HG02571 (cell line): ENCODE results near the gene FBXO31.
A peak's percentile ranks its signal among the peaks of the same experiment; 100 is the strongest.

Experiments
- ATAC-seq: cut with Tn5 transposase; IDR thresholded peaks from one replicate; pipeline ENCODE4 v1.9.1; 2021; ENCODE audit warnings: mild to moderate bottlenecking, moderate library complexity; ENCODE audit not compliant: unreplicated experiment

FBXO31 gene

GRCh38 chr16:87316923-87317749 lies 66.4 kb downstream of the FBXO31 start, which contains the start of gene C16orf95:
C16orf95 (minus strand) TSS chr16:87317392; CDS start chr16:87317242, 150 bp downstream.
- peak; percentile 95 for ATAC-seq

DNA sequence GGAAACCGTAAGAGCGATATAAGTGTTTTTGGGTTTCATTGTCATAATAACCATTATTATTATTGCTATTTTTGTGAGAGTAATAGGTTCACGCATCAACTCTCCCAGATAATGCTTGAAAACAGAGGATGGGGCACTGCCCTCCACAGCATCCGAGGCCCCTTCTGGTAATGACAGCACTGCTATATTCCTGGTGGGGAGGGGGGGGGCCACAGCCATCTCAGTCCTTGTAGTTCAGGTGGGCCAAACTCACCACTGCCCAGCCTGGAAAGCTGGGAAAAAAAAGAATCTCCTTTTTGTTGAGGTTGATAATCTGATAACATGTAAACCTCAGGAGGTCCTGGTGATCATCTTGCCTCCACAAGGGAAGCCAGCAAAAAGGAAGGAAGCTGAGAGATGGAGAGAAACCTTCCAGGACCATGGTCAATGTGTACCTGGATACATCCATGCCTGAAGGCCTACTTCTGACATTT lies 67.1 kb downstream of the FBXO31 start:
- ATAC-seq, result no peak

DNA sequence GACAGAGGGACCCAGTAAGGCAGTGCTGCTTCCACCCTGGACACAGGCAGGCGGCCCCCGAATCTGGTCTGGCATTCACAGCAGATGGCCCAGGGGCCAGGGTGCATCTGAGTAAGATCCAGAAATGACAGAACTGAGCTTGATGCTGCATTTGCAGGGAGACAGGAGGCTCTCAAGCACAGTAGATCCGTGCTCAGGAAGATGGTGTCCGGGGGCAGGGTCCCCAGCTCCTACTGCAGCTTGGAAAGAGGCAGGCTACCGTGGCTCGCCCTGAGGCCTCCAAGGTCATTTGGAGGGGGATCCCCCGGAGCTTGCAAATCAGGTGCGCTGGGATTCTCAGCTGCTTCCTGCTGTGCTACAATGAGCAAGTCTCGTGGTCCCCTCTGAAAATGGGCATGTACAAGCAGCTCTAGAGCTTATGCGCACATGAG lies 68.6 kb downstream of the FBXO31 start:
- ATAC-seq, result no peak

GRCh38 chr16:87312008-87312407 lies 71.6 kb downstream of the FBXO31 start:
- ATAC-seq, result no peak

DNA sequence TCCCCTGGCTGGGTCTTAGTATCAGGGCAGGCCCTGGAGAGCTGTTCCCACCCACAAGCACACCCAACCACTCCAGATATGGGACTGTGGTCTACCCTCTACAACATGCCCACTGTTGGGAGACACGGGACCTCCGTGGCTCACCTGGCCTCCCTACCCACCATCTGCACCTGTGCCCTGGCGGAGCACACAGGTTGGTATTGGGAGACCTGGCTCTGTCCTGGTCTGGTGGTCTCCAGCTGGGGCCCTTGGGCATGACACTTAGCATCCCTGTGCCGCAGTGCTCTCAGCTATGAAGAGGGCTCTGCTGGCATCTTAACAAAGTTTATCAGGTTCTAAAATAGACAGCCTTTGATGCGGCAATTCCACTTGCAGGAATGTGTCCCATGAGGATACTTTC lies 72.2 kb downstream of the FBXO31 start:
- ATAC-seq, result no peak

GRCh38 chr16:87310610-87311009 lies 73.0 kb downstream of the FBXO31 start:
- no peak for ATAC-seq

DNA sequence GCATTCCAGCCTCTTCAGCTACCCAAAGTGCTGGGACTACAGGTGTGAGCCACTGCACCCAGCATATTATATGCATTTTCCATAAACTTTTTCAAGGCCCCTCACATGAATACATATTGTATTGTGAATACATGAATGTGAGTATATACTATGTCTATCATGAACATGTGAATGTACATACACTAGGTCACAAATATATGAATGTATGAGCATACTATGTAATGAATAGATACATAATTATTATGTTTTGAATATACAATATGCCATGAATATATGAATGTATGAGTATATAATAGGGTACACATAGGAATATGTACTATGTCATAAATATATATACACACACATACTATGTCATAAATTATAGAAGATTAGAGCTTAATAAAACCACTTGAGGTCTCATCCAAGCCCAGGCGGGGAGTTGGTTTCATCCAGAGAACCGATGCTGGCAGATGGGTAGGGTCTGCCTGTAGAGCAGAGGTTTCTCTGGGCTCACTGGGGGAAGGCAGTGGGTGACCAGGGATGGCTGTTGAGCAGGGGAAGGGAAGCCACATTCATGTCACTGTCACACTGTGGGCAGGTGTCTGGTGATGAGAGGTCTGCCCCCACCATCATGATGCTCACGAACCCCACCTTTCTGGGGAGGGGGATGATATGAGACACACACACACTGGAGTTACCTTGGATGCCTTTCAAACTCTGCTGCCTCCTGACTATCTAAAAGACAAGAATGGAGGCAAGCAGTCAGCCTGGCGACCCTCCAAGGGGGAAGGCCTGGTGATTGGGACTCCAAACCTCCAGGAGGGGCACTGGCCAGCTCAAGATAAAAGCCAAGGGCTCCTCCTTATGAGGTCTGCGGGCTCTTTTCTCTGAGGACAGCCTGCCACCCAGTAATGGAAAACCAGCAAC lies 73.7 kb downstream of the FBXO31 start:
- no peak for ATAC-seq

DNA sequence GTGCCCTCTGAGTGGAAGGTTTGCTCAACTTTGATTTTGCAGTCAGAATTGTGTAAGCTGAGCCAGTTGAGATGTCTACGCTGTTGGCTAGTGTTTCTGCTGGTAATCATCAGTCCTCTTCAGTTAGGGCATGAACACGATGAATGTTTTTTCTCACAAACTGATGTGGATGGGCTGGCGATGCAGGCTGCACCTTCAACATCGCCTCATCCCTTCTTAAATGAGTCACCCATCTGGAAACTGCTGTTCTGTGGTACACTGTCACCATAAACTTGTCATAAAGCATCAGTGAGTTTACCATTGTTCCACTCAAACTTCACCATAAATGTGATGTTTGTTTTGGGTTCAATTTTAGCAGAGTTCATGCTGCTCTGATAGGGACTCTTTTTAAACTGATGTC lies 74.8 kb downstream of the FBXO31 start:
- no peak for ATAC-seq

DNA sequence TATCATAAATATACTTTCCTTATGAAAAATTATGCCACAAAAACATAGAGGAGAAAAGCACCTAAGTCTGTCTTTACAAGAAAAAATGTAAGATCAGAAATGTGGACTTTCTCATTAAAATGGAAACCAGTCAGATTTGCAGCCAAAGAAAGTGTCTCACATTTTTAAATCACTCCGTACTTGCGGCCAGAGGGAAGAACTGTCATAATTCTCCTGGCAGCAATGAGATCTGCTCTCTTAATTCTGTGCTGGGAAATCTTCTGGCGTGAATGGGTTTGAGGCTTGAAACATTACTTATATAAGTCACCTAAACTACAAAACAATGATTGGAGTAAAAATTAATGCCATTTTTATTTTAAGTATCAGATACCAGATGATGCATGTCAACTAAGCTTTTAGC lies 77.1 kb downstream of the FBXO31 start:
- ATAC-seq, result no peak

DNA sequence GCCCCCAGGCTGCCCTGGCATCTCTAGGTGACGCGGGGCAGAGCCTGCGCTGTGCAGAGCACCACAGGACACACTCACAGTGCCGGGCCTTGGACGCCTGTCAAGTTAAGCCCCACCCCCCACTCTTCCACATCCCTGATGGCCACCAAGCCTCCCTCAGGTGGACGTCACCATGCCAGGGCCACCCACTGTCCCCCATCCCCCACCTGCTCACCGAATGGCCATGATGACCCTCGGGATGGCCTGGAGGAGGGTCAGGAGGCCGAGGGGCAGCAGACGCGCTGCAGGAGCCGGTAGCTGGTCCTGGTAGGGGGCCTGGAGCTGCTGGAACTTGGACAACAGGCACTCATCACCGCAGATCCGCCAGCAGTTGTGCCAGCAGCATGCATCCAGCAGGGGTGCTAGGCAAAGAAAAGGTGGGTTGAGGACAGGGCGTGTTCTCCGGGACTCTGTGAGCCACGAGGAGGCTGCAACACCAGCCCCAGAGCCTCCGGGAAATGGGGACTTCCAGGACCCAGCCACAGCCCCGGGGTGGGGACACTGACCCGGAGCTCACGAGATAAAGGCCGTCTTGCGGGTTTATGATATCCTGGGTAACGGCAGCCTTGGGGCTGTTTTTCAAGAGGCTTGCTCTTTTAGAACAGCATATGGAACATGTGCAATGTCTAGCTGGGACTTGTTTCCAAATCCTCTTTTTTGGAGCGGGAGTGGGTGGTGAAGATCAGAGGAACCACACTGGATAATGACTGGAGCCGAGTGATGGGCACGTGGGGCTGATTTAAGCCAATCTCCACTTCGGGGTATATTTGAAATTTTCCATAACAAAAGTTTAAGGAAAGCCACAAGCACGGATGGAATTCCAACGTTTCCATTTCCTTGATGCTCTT lies 77.8 kb downstream of the FBXO31 start:
- ATAC-seq, result no peak

- ATAC-seq, result no peak
These were observed 78.6 kb downstream of the FBXO31 start for GRCh38 chr16:87304951-87305350.

DNA sequence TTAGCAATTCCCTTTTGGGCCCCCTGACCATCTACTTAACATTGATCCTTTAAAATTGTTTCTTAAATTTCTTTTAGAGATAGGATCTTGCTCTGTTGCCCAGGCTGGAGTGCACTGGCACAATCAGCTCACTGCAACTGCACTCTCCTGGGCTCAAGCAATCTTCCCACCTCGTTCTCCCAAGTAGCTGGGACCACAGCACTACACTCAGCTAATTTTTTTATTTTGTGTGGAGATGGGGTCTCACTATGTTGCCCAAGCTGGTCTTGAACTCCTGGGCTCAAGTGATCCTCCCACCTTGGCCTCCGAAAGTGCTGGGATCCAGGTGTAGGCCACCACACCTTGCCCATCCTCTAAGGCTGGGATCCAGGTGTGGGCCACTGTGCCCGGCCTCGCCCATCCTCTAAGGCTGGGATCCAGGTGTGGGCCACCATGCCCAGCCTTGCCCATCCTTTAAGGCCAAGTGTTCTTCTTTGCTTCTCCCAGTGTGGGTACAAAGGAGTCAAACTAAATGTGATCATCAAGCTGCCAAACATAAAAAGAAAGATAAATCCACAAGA lies 79.5 kb downstream of the FBXO31 start:
- ATAC-seq, result no peak

- no peak for ATAC-seq
These were observed 80.1 kb downstream of the FBXO31 start for GRCh38 chr16:87303431-87303930.

DNA sequence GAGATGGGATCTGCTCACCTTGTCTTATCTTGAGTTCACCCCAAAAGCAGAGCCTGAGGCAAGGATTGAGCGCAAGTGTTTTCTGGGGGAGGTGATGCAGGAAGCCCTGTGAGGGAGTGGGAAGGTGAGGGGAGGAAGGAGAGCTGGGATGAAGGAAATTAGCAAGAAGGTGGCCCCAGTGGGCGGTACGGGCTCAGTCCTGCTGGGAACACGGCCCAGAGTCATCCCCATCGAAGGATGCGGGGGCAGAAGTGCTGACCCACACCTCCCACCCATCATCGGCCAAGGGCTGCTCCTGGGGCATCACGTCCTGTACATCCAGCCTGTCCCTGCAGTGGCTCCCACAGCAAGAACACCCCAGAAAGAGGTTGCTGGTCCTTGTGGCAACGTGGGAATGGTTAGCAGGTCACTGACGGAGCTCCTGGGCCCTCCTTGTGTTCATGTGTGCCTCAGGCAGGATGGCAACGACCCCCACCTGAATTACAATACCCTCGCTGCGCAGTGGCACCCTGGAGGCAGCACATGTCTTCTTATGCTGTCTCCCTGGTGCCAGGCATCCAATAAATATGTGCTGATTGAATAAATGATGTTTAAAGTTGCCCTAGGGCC lies 84.6 kb downstream of the FBXO31 start:
- ATAC-seq, result no peak

- ATAC-seq, result no peak
These were observed 85.5 kb downstream of the FBXO31 start for GRCh38 chr16:87297918-87298631.

GRCh38 chr16:87297407-87297806 lies 86.2 kb downstream of the FBXO31 start:
- ATAC-seq, result no peak

GRCh38 chr16:87295661-87296531 lies 87.7 kb downstream of the FBXO31 start:
- ATAC-seq, result no peak

GRCh38 chr16:87295259-87295658 lies 88.3 kb downstream of the FBXO31 start:
- no peak for ATAC-seq
